ENCODE measurements around the gene HK2.
"Not testable (repeated sequence)": the region's sequence is repeated elsewhere in the genome, so short reads cannot be mapped to it uniquely, and the experiment has no call there.

HK2 gene

DNA sequence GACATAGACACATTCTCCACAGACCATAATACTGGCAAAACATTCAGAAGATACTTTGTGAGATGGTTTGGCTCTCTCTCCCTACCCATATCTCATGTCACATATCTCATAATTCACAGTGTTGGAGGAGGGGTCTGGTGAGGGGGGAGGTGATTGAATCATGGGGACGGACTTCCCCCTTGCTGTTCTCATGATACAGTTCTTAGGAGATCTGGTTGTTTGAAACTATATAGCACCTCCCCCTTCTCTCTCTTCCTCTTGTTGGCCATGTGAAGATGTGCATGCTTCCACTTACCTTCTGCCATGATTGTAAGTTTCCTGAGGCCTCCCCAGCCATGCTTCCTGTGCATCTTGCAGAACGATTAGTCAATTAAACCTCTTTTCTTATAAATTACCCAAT, 61.1 kb downstream of the HK2 start:
- DNase-seq (ENCODE audit: low spot score), result no peak

DNA sequence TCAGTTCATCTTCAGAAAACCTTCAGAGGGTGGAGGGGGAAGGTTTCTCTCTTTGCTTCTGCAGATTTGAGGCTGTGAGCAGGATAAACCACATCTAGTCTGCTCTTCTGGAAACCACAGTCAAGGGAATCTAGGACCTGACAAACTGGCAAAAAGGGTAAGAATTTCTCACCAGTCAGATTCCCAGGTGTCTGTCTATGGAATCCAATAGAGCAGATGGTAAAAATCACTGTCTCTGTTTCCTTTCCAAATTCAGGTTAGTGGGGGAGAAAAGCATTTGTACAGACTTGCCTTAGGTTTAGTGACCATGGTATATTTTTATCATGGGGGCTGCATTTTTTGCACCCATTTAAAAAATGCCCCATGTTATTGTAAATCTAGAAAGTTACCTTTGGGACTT, 62.3 kb downstream of the HK2 start:
- no peak for DNase-seq (ENCODE audit: low spot score)

DNA sequence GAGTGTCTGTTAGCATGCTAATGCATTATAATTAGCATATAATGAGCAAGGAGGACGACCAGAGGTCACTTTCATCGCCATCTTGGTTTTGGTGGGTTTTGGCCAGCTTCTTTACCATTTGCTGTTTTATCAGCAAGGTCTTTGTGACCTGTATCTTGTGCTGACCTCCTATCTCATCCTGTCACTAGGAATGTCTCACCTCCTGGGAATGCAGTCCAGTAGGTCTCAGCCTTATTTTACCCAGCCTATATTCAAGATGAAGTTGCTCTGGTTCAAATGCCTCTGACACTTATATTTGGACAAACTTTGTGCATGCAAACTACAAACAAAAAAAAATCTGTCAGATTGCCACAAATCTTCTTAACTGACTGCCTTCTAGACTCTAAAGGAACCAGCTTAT, 66.3 kb downstream of the HK2 start:
- not testable (repeated sequence) for DNase-seq (ENCODE audit: low spot score)

DNA sequence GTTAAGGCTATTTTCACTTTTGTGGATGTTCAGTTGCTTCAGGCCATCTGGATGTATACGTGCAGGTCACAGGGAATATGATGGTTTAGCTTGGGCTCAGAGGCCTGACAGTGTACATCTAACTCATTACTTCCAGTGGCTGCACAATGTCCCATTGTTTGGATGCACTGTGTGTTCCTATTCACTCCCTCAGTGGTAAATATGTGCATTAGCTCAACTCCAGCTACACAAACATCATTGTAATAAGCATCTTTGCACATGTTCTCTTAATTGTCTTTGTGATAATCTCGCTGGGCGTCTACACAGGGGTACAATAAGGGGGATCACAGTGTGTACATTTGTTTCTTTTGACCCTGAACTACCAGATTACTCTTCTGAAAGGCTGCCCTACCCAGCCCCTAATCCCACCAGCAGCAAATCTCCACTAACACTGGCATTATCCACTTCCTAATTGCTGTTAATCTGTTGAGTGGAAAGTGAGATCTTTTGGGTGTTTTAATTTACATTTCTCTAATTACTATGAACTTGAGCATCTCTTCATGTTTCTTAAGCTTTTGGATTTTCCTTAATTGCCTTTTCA, 68.4 kb downstream of the HK2 start:
- DNase-seq (ENCODE audit: low spot score), result no peak

DNA sequence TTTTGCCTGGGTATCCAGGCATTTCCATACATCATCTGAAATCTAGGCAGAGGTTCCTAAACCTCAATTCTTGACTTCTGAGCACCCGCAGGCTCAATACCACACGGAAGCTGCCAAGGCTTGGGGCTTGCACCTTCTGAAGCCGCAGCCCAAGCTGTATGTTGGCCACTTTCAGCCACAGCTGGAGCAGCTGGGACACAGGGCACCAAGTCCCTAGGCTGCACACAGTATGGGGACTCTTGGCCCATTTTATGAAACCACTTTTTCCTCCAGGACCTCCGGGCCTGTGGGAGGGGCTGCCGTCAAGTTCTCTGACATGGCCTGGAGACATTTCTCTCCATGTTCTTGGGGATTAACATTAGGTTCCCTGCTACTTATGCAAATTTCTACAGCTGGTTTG, 72.5 kb downstream of the HK2 start:
- no peak for DNase-seq (ENCODE audit: low spot score)

DNA sequence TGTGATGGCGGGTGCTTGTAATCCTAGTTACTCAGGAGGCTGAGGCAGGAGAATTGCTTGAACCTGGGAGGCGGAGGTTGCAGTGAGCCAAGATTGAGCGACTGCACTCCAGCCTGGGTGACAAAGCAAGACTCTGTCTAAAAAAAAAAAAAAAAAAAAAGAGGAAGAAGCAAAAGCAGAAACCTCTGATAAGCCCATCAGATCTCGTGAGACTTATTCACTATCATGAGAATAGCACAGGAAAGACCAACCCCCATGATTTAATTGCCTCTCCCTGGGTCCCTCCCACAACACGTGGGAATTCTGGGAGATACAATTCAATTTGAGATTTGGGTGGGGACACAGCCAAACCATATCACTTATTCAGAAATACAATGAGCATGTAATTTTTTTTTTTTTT, 73.6 kb downstream of the HK2 start:
- not testable (repeated sequence) for DNase-seq (ENCODE audit: low spot score)

DNA sequence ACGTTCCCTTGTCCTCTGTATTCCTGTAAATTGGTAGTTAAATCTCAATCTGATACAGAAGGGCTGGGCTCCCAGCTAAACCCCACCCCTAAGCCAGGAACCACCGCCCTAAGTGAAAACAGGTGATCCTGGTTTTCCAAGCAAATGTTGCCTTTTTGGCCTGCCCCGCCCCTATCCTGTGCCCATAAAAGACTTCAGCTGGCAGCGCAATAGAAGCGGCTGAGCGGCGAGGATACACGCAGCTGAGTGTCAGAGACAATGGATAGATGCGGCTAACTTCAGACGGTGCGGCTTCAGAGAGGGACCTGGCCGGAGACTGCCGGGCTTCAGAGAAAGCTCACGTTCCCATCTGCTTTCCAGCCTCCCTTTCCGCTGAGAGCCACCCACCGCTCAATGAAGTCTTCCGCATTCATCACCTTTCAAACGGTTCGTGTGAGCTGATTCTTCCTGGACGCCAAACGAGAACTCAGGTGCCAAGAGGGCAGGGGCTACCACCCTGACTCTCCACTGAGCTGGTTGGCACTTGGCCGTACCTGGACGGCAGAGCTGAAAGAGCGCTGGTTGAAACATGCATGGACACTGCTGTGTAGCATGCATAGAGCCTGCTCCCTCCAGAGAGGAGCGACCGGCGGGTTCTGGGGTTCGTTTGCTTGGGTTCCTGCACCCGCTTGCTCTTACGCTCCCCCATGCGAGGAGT, 75.0 kb downstream of the HK2 start:
- DNase-seq (ENCODE audit: low spot score), result no peak

DNA sequence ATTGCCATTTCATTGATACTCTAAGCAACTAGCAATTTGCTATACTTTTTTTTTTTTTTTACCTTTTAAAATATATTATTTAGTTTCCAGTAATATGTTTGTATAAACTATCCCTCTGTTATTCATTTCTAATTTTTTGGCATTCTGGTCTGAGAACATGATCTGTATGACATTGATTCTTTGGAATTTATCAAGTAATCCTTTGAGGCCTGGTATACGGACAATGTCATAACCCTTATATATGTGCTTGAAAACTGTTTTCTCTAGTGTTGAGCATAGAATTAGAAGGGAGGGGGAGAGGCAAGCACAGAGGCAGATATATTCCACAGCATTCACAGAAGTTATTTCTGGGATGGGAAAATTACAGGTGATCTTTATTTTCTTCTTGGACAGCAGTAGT, 76.3 kb downstream of the HK2 start:
- no peak for DNase-seq (ENCODE audit: low spot score)

DNA sequence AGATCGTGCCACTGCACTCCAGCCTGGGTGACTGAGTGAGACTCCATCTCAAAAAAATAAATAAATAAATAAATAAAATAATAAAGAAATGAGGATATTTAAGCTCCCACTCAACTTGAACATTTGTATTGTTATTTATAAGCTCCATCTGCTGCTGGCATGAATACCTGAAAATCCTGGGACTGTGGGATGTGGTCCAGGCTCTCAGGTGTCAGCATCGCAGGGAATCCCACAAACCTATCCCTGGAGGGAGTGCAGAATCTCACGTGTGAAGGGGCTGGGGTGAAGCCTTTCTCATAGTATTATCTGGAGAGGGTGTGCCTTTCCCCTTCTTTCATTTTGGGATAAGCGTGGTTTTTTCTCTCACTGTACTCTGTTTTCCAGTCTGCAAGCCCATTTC, 77.1 kb downstream of the HK2 start:
- DNase-seq (ENCODE audit: low spot score), result no peak

DNA sequence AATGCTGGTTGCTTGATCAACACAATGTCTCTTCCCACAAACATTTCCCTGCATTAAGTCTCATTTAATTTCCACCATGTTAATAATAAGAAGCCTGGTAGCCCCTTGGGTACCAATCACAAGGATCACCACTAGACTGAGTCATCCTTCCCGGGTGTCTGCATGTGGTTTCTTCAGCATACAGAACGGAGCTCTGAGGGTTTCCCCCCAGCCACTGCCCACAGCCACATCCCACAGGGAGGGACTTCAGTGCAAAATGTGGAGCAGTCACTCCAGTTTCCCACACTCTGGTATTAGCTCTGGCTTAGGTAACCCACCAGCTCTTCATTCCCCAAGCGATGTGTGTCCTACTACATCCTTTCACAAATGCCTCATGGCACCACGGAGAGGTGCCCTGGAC, 81.8 kb downstream of the HK2 start:
- DNase-seq (ENCODE audit: low spot score), result no peak

DNA sequence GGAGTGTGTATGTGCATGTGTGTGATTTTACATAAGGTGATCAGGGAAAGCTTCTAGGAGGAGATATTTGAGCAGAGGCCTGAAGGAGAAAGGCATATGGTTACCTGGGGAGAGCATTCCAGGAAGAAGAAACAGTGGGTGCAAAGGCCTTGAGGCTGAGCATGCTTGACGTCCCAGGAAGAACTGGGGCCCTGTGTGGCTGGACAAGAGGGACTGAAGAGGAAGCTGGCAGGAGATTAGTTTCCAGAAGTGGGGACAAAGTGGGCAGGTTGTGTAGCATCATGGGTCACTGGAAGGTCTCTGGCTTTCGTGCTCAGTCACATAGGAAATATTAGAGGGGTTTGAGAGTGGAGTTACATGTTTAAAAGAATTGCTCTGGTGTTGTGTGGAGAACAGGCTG, 82.5 kb downstream of the HK2 start:
- no peak for DNase-seq (ENCODE audit: low spot score)

DNA sequence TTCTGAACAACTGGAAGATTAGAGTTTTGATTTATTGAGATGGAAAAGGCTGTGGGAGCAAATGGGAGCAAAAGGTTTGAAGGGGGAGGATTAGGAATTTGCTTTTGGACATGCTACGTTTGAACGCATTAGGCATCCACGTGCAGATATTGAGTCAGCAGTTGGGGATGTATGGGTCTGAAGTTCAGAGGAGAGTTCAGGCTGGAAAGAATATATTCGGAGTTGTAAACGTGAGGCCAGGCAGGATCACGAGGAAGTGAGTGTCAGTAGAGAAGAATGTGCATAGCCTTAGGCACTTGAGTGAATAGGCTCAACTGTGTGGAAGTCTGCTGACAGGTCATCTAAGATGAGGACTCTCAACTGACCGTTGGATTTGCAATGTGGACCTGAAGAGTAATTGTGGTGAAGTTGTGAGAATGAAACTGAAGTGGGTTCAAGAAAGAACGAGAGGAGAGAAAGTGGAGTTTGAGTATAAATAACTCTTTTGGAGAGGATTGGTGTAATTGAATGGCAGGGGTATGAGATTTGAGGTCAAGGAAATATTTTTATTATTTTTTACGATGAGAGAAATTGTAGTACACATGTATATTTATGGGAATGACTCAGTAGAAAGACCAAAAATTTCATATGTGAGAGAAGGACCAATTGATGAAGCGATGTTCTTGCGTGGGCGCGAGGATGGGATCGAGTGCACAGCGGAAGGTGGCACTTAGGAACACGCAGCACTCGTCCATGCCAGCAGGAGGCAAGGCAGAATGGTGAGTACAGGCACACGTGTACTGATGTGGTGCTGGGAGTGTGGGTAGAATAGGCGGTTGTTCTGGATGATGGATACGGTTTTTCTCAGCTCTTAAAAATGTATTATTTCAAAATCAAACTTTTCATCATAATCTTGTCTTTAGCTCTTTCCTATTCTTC, 84.0 kb downstream of the HK2 start:
- DNase-seq (ENCODE audit: low spot score), result no peak

DNA sequence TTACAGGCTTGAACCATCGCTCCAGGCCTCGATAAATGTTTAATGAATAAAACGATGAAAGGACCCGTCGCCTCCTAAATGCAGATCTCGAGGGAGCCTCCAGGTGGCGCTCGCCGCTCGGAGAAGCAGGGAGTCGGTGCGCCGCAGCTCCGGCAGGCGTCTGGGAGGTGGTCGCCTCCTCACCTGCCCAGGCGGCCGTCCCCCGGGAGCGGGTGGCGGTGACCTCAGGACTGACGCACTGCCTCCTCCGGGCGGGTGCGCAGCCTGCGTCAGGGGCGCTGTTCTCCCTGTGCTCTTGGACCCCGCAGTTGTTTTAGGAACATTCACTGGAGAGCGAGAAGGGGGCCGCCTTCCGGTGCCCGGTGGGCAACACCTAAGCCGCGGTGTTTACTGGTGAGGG, 85.9 kb downstream of the HK2 start:
- DNase-seq (ENCODE audit: low spot score), result peak; percentile 79

DNA sequence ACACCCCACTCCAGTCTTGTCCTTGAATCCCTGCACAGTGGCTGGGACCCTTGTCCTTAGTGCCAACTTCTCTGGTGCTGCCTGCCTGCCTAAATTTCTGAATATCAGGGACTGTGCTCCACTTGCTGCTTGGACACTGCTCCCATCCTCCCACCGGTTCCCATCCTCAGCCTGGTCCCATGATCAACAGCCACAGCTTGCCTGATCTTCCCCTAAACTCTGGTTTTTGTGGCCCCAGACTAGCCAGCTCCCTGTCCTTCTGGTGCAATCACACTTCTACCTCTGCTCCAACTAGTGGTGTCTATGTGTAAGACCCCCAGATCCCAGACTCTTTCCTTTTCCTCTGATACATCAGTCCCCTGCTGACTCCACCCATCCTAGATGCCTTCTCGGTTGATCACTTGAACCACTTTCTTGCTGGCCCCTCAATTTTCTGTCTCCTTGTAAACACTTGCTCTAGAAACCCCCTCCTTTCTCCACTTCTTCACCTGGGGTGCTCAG, 87.4 kb downstream of the HK2 start:
- no peak for DNase-seq (ENCODE audit: low spot score)

DNA sequence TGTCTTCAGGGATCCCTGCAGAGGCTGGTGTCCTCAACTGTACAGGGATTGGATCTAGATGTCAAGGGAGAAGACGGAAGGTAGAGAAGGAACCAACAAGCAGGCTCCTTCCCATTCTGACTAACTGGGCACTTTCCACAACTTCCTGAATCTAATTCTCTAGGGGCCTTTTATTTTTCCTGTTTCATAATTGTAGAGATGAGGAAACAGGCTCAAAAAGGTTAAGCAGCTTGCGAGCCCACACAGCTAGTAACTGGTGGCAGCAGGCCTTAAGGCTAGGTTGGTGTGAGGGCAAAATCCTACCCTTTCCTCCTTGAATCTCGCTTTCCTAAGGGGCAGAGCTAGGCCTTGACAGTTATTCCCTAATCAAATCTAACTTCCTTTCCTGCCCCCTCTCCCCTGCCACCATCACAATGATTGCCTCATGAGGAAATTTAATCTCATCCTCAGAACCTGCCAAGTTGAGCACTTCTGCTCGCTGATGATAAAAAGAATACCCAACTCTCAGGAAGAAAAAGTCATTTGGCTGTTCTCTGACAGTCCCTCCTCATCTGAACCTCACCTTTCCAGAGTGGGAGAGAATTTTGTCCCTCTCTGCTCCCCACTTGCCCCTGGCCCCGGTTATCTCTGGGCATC, 88.8 kb downstream of the HK2 start:
- no peak for DNase-seq (ENCODE audit: low spot score)

DNA sequence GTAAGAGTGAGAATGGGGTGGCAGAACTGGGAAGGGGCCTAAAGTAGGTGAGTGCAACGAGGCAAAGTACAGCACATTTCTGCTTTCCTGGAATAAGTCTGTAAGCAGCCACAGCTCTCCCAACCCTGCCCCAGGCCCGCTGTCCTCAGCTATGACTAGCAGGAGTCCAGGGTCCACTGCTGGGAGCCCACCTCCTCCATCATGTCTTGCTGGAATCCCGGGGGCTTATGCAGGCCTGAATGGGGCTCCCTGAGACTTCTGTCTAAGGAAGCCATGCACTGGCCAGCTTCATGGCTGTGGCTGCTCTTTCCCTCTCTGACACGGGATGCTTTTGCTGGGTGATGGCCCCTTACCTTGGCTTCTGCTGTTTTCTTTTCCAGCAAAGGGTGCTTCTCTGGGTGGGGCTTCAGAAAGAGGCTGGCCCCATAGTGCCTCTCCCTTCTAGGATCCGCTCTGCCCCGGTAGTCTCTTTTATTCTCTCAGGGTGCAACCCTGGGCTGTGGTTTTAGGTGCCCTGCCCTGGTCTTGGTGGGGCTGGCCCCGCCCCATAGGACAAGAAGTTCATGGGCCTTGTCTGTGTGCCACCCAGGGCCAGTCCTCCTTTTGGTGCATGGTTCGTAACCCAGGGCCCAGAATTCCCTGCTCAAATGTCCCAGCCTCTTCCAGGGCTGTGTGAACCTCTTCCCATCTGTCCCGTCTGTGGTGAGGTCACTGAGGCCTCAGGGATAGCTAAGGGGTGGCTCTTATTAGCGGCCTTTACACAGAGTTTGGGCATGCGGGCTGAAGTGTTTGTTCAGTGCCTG, 90.7 kb downstream of the HK2 start:
- no peak for DNase-seq (ENCODE audit: low spot score)

DNA sequence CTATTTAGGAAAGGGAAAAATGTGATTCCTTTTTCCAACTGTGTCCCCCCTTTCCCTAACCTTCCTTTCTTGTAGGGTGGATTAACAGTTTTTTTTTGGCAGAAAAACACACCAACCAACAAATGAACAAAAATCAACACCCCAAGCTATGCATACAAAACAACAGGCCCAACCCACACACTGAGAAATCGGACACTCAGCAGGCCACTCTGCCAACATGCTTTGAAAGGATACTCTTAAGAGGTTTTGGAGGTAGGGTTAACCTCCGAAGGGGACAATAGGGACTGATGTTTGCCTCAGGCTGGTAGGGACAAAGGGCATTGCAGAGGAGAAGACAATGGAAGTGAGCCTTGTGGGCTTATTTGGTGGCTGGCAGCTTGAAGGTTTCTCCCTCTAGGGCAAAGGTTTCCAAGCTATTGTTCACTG, 91.4 kb downstream of the HK2 start:
- DNase-seq (ENCODE audit: low spot score), result no peak

DNA sequence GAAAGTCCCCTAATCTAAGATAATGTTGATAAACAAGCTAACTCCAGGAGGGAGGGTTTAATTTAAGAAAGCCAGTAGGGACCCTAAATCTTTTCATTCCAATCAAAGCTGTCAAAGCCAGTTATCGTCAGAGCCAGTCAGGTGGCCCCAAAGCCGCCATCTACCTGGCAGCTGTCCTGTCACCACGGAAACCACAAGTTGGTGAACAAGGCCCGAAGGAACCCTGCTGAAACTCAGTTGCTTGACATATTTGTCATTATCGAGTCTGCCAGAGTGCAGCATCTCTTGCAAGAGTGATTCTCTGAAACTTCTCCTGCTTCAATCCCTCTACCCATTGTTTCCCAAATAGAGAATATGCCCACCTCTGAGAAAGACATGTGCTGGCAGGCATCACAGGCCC, 93.7 kb downstream of the HK2 start:
- DNase-seq (ENCODE audit: low spot score), result no peak

DNA sequence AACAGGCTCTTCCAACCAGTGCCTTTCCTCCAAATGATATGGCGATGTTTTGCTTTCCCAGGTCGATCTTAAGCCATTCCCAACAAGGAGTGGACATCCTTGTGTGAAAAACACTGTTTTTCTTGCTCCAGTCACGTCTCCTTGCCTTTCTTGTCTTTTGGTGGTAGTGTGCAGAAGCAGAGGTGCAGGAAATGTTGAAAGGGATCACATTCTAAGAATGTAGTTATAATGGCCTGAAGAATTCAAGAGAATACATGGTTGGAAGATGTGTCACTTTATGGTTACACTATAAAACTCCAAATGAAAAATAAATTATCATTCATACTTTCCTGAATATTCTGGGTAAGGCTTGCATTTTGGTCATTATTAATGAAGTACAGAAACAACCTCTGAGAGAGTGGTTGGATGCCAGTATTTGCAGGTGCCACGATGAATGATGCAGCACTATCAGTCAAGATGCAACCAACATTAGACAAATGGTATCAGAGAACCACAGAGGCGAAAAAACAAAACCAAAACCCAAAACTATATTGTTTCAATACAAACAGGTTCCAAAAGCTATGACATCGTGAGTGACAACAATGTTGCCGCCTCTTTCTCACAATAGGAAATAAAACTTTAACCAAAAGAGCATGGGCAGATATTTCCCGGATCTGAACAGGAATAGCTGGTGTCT, 97.0 kb downstream of the HK2 start:
- no peak for DNase-seq (ENCODE audit: low spot score)

DNA sequence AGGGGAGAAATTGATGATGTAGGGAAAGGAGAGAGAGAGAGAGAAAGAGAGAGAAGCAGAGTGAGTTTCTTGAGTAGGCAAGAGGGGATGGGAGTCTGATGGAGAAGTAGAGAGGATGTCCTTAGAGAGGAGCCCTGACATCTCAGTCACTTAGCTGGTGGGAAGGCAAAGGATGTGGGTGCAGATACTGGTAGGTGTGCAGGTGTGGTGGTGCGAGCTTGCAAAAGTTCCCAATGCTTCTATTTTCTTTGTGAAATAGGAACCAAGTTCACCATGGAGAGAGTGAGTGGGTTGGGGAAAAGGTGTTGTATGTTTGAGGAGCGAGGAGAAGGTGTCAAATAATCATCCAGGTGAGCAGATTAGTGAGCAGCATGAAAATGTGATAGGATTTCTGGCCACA, 98.0 kb downstream of the HK2 start:
- no peak for DNase-seq (ENCODE audit: low spot score)

DNA sequence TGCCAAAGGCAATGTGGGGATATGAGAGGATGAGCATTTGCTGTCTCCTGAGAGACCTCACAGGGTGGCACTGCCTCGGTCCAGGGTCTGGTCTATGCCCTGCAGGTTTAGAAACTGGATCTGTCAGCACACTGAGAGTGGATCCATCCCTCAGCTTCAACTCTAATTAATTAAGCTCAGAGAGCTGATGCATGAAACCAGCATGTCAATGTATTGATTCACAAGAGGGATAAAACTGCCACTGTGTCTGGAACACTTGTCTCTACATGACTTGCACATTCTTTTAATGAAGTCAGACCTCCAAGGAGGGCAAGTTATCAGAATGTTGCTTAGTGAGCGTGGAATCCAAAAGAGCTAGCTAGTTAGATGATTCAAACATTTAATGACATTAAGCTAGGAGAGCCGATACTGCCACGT, 102.1 kb downstream of the HK2 start:
- no peak for DNase-seq (ENCODE audit: low spot score)

Data from germinal center (tissue), 1 donor.